NCI-H2171 treated with DMSO at 0.1 percent for 48 hours (cell line): ENCODE measurements around the gene SPTBN4.
"Not testable (repeated sequence)": the region's sequence is repeated elsewhere in the genome, so short reads cannot be mapped to it uniquely, and the experiment has no call there.

Experiments used
- DNase-seq: peaks from one replicate; lab custom pipeline; 2025; lab: John Stamatoyannopoulos, UW

SPTBN4 gene

DNA sequence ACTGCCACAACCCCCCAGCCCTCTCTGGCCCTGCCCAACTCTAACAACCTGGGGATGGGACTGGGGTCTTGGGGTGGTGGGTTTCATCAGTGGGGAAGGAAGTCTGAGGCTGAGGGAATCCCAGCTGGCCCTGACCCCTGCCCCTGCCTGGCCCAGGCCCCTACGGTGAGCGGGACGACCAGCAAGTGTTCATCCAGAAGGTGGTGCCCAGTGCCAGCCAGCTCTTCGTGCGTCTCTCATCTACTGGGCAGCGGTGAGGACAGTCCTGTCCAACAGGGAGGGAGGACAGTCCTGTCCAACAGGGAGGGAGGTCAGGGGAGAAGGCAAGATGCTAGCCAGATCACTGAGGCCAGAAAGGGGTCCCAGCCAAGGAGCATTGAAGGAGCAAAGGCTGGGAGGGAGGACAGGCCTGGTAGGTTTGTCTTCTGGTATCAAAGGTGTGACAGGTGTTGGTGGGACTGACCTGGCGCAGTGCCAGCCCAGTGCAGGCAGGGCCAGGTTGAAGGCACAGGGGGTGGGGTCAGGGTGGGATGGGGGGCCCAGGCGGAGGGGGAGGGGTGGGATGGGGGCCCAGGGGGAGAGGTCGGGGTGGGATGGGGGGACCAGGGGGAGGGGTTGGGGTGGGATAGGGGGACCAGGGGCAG lies 122.2 kb downstream of the SPTBN4 start:
- peak; percentile 87 for DNase-seq

DNA sequence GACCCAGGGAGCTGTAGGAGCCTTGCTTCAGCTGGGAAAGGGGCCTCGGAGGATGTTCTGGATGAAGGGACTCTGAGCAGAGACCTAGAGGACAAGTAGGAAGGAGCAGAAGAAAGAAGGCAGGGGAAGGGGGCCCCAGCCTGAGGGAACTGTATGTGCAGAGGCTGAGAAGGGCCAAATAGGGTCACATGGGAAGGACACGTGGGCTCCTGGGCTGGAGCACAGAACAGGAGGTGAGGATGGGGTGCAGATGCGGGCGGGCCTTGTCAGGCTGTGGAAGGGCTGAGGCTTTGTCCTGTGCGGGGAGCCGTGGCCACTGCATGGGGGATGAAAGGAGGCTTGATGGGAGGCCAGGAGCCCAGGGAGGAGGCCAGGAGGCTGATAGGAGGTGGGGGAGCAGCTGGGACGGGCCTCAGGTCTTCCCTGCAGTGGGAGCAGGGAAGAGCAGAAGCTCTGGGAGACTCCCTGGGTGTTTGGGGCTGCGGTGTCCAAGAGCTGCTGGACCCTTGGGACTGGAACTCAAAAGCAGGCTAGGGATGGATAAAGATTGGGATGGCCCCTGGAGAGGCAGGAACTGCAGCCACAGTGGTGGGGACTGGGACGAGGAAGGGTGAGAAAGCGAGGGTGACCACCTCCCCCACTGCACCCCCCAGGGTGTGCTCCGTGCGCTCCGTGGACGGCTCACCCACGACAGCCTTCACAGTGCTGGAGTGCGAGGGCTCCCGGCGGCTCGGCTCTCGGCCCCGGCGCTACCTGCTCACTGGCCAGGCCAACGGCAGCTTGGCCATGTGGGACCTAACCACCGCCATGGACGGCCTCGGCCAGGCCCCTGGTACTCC lies 123.0 kb downstream of the SPTBN4 start:
- DNase-seq: peak; percentile 84

DNA sequence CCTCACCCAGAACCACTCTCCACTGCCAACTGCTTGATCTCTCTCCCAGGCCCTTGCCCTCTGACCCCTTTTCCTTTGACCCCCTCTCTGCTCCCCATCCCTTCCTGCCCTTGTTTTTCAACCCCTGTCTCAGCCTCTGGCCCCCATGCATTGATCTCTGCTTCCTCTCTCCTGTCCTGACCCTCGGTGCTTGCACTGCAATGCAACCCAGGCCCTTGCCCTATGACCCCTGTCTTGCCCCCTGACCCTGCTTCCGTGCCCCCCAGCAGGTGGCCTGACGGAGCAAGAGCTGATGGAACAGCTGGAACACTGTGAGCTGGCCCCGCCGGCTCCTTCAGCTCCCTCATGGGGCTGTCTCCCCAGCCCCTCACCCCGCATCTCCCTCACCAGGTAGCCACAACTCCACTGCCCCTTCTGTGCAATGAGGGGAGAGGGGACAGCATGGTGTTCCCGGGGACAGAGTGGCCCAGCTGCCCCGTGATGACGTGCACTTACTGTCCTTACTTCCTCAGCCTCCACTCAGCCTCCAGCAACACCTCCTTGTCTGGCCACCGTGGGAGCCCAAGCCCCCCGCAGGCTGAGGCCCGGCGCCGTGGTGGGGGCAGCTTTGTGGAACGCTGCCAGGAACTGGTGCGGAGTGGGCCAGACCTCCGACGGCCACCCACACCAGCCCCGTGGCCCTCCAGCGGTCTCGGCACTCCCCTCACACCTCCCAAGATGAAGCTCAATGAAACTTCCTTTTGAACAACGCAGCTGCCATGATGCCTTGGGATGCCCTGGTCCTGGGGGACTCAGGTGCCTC lies 123.9 kb downstream of the SPTBN4 start:
- no peak for DNase-seq

DNA sequence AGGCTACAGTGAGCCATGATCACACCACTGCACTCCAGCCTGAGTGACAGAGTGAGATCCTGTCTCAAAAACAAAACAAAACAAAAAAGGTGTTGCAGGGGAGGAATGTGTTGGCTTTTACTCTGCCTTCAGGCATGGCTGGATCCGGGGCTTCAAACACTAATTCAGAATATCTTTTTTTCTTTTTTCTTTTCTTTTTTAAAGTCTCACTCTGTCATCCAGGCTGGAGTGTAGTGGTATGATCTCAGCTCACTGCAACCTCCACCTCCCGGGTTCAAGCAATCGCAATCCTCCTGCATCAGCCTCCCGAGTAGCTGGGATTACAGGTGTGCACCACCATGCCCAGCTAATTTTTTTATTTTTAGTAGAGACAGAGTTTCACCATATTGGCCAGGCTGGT lies 124.9 kb downstream of the SPTBN4 start:
- not testable (repeated sequence) for DNase-seq

DNA sequence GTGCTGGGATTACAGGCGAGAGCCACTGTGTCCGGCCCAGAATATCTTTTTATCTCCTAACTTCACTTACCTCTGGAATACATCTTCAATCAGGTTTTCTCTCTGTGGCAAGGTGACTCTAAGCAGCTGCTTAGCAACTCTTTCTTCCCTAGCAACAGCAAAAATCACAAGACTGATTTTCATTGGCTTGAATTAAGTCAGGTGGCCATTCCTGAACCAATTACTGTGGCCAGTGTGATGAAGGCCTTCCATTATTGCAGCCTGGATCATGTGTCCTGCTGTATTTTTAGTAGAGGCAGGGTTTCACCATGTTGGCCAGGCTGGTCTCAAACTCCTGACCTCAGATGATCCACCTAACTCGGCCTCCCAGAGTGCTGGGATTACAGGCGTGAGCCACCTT lies 125.4 kb downstream of the SPTBN4 start:
- DNase-seq: peak; percentile 75

DNA sequence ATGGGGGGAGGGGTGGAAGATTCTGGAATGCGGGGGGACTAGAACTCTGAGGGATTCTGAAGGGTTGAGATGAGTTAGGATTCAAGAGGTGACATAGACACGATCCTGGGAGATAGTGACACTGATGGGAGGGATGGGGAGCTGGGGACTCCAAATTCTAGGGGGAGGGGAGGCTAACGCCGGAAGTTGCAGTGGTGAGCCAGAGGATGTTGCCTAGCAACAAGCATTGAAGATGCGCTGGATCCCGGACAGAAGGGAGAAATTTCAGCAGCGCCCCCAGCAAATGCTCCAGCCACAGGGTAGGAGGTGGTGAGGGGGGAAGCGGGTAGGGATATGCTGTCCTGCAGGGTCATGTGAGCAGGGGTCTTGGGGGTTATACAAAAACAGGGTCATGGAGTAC lies 127.5 kb downstream of the SPTBN4 start:
- DNase-seq: no peak

DNA sequence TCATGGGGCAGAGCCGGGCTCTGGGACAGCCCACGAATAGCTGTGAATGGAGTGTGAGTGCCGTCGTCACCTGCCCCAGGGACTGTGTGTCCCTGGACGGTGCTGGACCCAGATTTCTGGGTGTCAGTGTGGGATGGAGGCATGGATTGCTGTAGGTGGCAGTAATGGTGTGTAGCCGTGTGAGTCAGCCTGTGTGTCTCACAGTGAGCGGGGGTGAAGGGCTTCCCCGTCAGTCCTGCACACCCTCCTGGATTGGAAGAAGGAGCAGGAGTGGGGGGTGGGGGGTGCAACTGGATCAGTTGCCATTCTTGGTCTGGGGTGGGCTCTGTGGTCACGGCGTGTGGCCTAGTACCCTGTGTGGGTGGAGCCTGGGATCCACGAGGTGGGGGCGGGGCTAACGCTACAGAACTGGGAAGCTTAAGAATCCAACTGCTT lies 127.9 kb downstream of the SPTBN4 start:
- no peak for DNase-seq

DNA sequence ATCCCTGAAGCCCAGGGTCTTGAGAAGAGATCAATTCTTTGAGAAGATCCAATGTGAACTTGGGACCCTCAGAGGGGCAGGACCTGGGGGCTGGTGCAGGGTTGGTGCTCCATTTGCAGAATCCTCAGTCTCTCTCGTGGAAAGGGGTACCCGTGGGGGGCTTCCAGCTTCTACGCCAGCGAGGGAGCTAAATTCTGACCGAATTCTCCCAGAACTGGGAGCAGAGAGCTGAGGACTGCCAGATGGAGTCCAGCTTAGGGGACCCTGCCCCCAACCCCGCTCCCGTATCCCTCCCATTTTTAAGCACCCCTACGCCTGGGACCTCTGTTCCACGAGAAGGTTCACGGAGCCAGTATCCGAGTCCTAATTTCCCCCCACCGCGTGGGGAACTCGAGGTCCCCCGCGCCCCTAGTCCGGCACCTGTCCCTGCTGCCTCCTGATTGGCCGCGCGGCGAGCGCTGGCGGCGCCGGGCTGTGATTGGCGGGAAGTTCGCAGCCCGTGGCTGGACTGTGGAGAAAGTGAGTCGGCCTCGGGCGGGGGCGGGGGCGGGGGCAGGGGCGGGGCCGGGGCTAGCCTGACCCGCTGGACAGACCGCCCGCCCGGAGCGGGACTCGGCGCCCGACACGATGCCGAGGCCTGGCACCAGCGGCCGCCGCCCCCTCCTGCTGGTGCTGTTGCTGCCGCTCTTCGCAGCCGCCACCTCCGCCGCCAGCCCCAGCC lies 130.0 kb downstream of the SPTBN4 start:
- DNase-seq: no peak

DNA sequence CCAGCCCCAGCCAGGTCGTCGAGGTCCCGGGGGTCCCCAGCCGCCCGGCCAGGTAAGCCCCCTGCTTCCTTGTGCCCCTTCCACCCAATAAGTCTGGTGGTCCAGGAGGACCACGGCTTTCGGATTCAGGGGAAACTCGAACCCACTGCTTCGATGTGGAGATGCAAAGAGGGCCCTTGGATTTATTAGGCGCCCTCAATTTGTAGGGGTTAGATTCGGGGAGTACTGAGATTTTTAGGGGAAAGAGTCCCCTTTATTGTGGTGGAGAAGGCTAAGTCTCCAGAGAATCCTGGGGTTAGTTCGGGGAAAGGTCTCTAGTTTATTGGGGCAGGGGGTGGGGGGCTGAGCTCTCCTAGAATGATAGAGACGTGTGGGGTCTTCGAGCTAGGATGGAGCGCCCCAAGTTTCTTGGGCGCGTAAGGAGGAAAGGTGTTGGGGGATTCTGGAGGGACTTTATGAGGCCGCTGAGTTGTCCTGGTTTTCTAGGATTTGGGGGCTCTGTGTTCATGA lies 130.6 kb downstream of the SPTBN4 start:
- DNase-seq: no peak

DNA sequence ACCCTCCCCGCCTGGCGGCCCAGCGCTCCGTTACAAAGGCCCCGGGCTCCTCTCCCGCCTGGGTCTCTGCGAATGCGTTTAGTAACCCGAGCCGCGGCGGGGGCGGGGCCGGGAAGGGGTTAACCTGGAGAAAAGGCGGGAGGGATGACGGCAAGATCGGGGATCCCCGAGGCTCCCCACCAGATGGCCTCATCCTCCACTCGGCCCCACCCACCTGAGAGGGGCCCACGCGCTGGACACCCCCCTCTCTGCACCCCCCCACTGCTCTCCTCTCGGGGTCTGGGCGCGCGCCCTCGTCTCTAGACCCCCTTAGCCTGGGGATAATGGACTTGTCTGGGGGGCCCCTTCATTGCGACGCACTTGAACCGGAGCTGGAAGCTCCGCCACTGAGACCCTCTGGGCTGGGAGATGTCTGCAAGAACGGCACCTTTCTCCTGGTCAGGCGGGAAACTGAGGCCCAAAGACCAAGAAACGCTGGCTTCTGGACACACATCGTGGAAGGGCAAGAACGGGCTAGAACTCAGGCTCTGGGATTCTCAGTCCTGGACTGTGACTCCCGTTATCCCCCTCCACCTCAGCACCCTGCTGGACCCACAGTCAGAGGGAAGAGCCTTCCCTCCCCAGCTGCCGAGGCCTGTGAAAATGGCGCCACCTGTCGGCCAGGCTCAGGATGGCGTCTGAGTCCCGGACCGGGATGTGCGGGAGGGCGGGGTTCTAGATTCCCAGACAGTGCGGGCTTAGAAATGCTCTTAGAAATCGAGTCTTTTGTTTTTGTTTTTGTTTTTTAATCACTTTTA lies 131.5 kb downstream of the SPTBN4 start:
- peak; percentile 92 for DNase-seq

DNA sequence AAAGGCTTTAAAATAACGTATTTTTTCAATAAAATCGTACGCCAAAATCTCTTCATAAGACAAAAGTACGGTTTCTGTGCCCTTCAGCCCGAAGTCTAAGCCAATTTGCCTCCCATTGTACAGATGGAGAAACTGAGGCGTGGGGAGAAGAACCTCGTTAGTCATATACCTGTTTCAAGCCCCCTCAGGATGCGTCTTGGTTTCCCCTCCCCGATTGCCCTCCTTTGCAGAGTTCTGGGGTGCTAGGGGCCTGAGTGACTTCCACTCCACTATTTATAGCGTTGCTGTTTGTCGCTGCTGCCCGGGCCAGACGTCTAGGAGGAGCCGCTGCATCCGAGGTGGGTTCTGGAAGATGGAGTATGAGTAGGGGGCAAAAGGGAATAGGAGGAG lies 132.1 kb downstream of the SPTBN4 start:
- DNase-seq: no peak

DNA sequence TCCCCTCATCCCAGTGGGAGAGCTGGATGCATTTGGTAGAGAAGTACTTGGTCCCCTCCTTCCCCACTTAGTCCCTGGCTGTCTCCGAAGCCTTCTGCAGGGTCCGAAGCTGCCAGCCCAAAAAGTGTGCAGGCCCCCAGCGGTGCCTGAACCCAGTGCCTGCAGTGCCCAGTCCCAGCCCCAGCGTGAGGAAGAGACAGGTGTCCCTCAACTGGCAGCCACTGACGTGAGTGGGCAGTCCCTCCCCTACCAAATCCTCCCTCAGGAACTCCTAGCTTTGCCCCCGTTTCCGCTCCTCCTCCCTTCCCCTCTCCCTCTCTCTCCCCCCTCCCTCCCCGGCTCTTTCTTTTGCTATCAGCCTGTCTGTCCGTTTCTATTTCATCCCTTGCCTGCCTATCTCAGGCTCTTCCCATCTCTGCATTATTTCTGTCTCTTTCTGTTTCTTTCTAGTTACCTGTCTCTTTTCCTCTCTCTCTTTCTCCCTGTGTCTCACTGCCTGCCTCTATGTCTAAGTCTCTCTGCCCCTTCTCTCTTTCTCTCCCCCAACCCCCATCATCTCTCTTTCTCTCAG lies 132.6 kb downstream of the SPTBN4 start:
- peak; percentile 28 for DNase-seq

DNA sequence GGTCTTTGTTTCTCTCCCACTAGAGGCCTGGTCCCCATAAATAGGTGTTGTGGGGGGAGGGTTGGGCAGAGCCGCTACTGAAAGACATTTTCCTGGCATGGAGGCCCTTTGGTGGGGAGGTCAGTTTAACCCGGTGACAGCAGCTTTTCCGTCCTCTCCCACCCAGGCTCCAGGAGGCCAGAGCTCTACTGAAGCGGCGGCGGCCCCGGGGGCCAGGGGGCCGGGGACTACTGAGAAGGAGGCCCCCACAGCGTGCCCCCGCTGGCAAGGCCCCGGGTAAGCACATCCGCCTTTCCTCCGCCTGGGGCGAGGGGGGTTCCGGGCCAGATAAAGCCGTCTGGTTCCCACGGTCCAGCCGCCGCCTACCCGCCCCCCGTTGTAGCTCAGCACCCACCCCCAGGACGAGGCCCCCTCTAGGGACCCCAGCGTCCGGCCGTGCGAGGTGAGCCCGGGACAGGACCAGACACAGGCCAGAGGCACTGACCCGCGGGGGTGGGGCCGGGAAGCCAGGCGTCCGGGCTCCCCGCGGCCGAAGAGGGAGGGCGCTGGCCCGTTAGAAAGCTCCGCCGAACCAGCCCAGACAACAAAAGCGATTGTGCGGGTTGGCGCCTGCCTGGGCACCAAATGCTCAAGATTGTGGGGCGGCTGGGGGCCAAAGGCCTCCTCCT lies 133.2 kb downstream of the SPTBN4 start:
- DNase-seq: no peak

DNA sequence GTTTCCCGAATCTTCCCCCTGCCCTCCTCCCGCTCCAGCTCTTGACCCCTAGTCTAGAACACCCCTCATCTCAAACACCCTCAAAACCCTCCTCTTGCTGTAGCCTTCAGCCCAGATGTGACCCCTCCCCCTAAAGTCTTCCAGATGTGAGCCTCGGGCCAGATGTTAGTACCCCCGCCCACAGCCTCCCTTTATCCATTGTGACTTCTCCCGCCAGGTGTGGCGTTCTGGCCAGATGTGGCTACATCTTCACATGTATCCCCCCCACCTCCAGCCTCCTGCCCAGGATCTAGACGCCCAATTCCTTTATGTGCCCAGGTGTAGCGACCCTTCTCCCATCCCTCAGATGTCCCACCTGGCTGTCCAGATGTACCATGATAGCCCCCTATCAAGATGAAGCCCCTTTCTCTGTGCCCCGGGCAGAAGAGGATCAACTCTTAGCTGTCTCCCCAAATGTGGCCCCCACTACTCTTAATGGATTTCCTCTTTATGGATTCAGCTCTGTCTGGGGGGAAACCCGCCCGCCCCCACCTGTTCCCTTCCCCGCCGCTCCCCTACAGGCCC lies 133.9 kb downstream of the SPTBN4 start:
- peak; percentile 41 for DNase-seq

DNA sequence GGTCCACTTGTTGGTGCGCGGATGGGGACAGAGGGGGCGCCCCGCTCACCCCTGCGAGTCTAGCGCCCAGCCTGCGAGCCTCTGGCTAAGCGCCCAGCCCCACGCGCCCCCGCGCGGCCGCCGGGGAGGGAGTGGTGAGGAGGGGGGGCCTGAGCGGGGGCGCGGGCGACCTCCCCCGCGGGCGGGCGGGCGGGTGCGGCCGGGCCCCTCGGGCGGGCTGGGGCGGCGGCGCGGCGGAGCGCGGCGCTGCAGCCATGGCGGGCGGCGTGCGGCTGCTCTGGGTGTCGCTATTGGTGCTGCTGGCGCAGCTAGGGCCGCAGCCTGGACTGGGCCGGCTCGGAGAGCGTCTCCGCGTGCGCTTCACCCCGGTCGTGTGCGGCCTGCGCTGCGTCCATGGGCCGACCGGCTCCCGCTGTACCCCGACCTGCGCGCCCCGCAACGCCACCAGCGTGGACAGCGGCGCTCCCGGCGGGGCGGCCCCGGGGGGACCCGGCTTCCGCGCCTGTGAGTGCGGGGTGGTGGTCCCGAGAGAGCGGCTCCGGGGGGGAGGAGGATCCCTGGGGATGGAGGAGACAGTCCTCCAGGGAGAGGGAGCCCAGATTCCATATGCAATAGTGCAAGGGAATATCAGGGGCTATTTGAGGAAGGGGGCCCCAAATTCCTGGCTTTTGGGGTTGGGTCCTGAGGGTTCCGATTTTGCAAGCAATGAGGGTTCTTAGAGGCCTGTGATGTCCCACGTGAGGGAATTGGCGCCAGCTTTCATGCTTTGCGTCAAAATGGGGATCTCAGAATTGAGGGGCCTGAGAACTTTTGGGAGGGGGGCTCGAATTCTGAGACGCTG lies 134.6 kb downstream of the SPTBN4 start, which contains the start of gene LTBP4:
Gene LTBP4 (plus strand): TSS at position 236 of the 841 bp plus-strand sequence. CDS start 19 bp downstream, at position 255.
- DNase-seq: peak; percentile 27

DNA sequence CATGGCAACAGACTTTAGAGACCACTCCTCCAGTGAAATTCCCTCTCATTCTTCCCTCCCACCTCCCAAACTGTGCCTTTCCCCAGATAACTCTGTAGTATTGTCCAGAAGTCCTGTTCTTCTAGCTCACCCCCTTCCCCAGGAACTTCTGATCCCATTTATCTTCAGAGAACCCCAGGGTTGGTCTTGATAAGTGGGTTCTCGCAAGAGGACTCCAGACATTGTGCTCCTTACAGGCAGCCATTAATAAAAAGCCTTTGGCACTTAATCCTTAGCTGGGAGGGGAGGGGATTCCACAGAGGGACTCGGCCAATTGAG lies 136.2 kb downstream of the SPTBN4 start:
- no peak for DNase-seq

DNA sequence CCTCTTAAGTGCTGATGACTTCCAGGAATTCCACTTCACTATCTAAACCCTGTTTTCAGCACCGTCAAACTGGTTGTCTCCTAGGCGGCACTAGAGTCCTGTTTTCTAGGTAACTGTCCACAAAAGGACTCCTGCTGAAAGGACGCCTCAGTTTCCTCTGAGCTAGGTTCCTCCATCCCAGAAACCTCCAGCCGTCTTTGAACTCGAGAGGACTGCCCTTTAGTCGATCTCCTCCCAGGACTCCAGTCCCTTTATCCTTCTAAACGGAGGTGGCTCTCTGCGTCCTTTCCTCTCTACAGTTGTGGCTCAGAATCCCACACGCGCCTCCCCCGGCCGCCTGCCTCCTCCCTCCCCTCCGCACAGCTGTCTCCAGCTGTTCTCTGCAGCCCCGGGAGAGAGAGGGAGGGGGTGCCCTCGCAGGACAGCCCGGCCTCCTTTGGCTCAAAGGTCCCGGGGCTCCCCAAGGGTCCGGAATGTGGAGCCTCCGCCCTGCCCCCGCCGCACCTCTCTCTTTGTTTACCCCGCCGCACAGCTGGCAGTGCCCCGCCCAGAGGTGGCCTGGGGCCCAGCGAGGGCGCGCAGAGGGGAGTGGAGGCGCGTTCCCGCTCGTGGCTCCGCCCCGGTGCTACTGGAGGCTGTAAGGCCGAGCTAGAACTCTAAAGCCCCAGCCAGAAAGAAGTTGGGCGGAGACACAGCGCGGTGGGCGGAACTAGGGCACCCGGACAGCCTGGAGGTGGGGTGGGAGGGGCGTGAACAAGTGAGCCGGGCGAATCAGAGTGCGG lies 136.8 kb downstream of the SPTBN4 start:
- DNase-seq: peak; percentile 99

DNA sequence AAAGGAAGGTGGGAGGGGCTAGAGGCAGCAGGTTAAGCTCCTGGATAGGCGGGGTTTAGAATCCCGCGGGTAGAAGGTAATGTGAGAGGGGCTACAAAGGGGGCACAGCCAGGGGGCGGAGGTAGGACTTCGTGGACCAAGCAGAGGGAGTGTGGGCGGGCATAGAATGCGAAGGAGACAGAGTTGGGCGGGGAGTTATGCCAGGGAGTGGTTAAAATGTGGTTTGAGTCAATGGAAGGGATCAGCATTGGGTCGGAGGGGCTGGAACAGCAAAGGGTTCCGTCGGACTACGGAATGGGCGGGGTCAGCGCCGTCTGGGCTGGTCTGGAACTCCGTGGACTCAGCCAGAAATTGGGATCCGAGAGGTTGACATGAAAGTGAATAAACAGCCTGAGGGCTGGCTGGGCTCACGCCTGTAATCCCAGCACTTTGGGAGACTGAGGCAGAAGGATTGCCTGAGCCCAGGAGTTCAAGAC lies 137.4 kb downstream of the SPTBN4 start:
- DNase-seq: no peak
